ENCODE results near the gene PYCR2.
A peak's percentile ranks its signal among the peaks of the same experiment; 100 is the strongest.
"Not testable (repeated sequence)": the region's sequence is repeated elsewhere in the genome, so short reads cannot be mapped to it uniquely, and the experiment has no call there.

The PYCR2 gene

DNA sequence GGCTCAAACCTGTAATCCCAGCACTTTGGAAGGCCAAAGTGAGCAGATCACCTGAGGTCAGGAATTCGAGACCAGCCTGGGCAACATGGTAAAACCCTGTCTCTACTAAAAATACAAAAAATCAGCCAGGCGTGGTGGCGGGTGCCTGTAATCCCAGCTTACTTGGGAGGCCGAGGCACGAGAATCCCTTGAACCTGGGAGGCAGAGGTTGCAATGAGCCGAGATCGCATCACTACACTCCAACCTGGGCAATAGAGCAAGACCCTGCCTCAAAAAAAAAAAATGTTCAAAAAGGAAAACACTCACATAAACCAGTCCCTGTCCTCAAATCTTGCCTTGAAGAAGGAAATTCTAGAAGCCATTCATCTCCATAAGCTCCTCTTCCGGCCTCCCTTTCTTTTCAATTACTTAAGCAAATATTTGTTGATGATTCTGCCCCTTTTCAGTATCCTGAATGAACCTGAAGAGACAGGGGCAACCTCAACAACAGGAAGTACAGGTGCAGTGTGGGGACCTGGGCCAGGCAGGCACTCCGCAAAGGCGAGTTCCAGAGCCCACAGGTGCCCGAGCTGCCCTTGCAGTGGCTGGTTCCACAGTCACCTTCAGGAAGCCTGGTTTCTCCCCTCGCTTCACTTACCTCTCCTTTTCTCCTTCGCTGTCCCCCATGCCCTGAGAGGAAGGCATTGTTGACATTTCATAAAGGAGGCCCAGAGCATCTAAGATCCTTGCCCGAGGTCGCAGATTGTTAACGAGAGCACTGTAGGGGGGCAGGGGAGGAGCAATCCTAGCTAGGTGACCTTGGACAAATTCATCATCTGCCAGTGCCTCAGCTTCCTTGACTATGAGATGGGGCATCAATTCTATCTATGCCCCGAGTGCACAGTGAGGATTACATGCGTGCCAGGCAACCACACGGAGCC, 26.2 kb downstream of the PYCR2 start:
- Histone ChIP-seq H3K4me1 (ENCODE audit: insufficient read depth, low read length) (peaks cover 32% of the 10 kb centered on the region), H3K9me3 (ENCODE audit: control insufficient read depth, insufficient read depth, low read length) (no peaks in the 10 kb centered on the region), H3K36me3 (ENCODE audit: insufficient read depth, low read length) (no peaks in the 10 kb centered on the region), H3K9ac (ENCODE audit: low read depth, low read length) (no peak overlapping the region)

DNA sequence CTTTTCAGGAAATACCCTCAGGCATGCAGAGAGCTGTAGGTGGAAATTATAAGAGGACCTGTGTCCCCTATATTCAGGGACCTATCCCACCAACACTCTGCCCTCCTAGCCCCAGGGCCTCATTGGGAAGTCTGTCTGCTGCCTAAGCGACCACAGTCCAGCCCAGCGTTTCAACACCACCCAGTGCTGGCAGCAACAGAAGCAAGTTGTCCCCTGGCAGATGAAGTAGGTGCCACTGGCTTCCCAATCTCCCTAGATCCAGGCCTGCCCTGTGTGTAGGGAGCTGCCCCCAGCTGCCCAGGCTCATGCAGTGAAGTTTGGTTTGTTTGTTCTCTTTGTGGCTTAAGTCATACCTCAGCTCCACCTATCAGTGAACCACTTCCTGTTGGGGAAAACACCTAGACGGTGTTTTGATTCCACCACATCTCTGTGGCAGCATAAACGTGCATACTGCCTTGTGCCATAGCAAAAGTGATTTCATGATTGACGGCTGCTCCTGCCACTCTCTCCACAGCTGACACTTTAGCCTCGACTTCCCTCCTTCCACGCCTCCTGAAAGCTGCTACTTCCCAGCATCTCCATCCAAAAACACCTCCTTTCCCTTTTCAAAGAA, 27.0 kb downstream of the PYCR2 start:
- H3K4me1 ChIP-seq (ENCODE audit: insufficient read depth, low read length): peaks cover 32% of the 10 kb centered on the region
- no peaks in the 10 kb centered on the region for H3K9me3 ChIP-seq (ENCODE audit: control insufficient read depth, insufficient read depth, low read length)
- H3K36me3 ChIP-seq (ENCODE audit: insufficient read depth, low read length): no peaks in the 10 kb centered on the region
- no peak overlapping the region for H3K9ac ChIP-seq (ENCODE audit: low read depth, low read length)

DNA sequence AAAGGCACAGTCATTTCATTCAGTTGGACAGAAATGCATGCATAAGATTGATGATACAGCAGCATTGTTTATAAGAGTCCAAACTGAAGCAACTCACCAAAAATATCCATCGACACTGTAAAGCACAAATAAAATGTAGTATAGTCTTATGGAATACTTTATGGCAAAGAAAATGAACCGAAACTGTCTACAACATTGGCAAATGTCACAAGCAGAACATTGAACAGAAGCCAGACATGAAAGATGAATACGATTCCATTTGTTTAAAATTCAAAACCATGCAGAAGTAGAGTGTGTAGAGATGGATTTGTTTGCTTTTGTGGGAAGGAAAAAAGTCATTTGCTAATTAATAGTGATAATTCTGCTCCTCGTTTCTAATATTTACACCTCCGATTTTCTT, 27.6 kb downstream of the PYCR2 start:
- H3K36me3 ChIP-seq (ENCODE audit: insufficient read depth, low read length): no peaks in the 10 kb centered on the region
- H3K9ac ChIP-seq (ENCODE audit: low read depth, low read length): no peak overlapping the region
- peaks cover 32% of the 10 kb centered on the region for H3K4me1 ChIP-seq (ENCODE audit: insufficient read depth, low read length)
- no peaks in the 10 kb centered on the region for H3K9me3 ChIP-seq (ENCODE audit: control insufficient read depth, insufficient read depth, low read length)

DNA sequence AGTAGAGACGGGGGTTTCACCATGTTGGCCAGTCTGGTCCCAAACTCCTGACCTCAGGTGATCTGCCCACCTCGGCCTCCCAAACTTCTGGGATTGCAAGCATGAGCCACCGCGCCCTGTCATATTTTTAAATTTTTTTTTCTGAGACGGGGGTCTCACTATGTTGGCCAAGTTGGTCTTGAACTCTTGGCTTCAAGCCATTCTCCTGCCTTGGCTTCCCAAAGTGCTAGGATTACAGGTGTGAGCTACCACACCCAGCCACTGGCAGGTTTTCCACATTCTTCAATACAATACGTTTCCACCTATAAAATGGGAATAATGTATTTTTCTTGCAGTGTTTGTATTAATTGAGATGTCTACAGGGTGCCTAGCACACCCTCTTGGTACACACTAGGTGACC, 31.7 kb downstream of the PYCR2 start:
- no peak overlapping the region for H3K9ac ChIP-seq (ENCODE audit: low read depth, low read length)

DNA sequence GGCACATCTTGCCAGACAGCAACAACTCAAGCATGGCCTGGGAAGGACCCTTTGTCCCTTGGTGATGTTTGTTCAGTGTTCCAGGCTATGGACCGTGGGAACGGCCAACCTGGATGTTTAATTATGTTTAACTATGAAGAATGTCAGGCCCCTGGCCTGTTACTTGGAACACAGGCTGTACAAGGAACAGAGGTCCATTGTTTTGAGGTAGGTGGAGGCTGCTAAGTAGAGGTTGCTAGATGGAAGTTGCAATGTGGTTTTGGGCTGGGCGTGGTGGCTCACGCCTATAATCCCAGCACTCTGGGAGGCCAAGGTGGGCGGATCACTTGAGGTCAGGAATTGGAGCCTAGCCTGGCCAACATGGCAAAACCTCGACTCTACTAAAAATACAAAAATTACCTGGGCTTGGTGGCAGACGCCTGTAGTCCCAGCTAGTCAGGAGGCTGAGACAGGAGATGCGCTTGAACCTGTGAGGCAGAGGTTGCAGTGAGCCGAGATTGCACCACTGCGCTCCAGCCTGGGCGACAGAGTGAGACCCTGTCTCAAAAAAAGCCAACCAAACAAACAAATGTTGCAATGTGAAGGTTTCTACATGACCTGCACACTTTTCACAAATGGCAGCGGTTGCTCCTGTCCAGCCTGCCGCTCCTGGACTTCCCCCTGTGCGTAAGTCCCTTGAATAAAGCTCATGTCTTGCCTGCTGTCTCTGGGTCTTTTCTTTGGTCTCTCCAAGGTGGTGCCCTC, 32.6 kb downstream of the PYCR2 start:
- H3K36me3 ChIP-seq (ENCODE audit: insufficient read depth, low read length): no peaks in the 10 kb centered on the region
- no peak overlapping the region for H3K9ac ChIP-seq (ENCODE audit: low read depth, low read length)
- H3K9me3 ChIP-seq (ENCODE audit: control insufficient read depth, insufficient read depth, low read length): no peaks in the 10 kb centered on the region
- peaks cover 24% of the 10 kb centered on the region for H3K4me1 ChIP-seq (ENCODE audit: insufficient read depth, low read length)

More for the DNA sequence above, 31.7 kb downstream of the PYCR2 start:
- Histone ChIP-seq H3K9me3 (ENCODE audit: control insufficient read depth, insufficient read depth, low read length) (no peaks in the 10 kb centered on the region), H3K36me3 (ENCODE audit: insufficient read depth, low read length) (no peaks in the 10 kb centered on the region), H3K4me1 (ENCODE audit: insufficient read depth, low read length) (peaks cover 33% of the 10 kb centered on the region)

DNA sequence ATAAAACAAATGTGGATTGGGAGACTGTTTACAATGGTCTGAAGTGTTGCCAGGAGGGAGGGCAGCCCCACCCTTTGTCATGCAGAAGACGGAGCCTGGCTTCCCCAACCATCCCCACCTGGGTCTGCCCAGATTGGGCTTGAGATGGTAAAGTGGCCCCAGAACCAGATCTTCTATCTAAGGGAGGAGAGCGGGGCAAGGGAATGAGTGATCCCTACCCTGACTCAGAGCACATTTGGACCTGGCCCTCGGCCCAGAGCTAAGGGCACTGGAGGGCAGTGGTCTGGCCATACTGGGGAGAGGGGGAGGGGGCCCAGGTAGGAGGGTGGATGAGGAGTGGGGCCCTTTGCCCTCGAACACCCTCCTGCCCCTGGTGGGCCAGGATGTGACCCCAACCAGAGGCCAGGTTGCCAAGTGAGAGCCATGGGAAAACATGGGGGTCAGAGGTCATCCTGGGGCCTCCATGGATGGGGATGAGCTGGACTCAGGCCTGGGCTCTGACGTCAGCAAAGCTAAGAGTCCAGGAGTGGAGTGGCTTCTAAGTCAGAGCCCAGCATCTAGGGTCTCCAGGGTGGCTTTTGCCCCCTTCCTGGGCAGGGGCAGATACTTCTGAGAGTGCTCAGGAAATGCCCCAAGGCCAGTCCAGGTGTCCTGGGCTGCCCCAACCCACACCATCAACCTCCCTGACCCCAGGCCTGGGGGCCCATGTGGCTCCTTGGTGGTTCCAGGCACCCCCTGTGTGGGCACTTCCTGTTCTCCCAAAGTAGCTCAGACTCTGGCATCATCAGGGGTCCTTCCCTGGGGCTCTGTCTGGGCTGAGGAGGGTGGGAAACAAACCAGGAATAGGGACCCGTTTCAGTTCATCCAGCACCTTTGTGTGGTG, 33.5 kb downstream of the PYCR2 start:
- H3K9me3 ChIP-seq (ENCODE audit: control insufficient read depth, insufficient read depth, low read length): no peaks in the 10 kb centered on the region
- no peaks in the 10 kb centered on the region for H3K36me3 ChIP-seq (ENCODE audit: insufficient read depth, low read length)
- no peak overlapping the region for H3K9ac ChIP-seq (ENCODE audit: low read depth, low read length)
- peaks cover 22% of the 10 kb centered on the region for H3K4me1 ChIP-seq (ENCODE audit: insufficient read depth, low read length)

DNA sequence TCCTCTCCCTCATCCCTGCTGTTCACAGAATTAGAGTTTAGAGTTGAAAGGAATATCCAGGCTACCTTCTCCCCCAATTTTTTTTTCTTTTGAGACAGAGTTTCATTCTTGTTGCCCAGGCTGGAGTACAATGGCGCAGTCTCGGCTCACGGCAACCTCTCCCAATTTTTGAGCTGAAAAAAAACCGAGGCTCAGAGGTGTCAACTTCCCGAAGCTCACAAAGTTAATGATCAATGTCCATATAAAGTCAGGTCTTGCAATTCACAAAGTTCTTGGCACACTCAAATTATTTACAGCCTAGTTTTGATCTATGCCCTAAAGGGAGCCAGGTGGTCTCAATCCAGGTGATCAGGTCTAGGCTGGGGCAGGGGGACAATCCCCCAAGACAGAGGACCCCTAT, 34.3 kb downstream of the PYCR2 start:
- Histone ChIP-seq H3K36me3 (ENCODE audit: insufficient read depth, low read length) (no peaks in the 10 kb centered on the region), H3K4me1 (ENCODE audit: insufficient read depth, low read length) (peaks cover 22% of the 10 kb centered on the region), H3K9me3 (ENCODE audit: control insufficient read depth, insufficient read depth, low read length) (no peaks in the 10 kb centered on the region), H3K9ac (ENCODE audit: low read depth, low read length) (peak overlapping the region; percentile 2; the same call in 1 of the 2 replicates)

DNA sequence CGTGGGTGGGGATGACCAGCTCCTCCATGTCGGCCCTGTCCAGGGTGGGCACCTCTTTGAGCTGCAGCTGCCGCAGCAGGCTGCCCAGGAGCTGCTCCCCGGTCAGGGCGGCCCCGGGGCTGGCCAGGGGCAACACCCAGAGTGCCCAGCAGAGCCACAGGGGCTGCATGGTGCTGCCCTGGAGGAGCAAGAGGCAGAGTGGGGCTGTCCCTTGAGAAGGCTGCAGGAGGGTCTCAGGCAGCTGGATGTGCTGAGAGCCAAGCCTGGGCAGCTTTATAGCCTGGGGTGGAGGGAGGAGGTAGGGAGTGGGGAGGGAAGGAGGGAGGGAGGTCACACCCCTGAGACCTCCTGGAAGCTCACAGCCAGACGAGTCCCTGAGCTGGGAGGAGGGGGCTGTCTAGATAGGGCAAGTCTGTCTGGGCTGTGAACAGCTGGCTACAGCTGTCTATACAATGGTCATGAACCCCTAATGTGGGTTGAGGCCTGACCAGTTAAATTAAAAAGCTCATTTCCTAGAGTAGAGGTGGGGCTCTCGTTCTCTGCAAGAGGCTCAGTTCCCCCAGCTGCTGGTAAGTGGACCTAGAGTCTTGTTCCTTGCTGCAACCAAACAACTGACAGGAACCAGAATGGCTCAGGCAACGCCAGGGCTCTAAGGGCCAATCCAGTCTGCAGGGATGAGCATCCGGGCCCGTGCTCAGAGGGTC, 35.0 kb downstream of the PYCR2 start, which contains the start of gene LEFTY1:
LEFTY1 (minus strand) TSS at position 249 of the 704 bp plus-strand sequence; CDS start at position 169, 80 bp downstream.
- peaks cover 22% of the 10 kb centered on the region for H3K4me1 ChIP-seq (ENCODE audit: insufficient read depth, low read length)
- H3K9me3 ChIP-seq (ENCODE audit: control insufficient read depth, insufficient read depth, low read length): no peaks in the 10 kb centered on the region
- peak within 1 kb of the TSS; percentile 30 for H3K9ac ChIP-seq (ENCODE audit: low read depth, low read length)
- no peaks in the 10 kb centered on the region for H3K36me3 ChIP-seq (ENCODE audit: insufficient read depth, low read length)

DNA sequence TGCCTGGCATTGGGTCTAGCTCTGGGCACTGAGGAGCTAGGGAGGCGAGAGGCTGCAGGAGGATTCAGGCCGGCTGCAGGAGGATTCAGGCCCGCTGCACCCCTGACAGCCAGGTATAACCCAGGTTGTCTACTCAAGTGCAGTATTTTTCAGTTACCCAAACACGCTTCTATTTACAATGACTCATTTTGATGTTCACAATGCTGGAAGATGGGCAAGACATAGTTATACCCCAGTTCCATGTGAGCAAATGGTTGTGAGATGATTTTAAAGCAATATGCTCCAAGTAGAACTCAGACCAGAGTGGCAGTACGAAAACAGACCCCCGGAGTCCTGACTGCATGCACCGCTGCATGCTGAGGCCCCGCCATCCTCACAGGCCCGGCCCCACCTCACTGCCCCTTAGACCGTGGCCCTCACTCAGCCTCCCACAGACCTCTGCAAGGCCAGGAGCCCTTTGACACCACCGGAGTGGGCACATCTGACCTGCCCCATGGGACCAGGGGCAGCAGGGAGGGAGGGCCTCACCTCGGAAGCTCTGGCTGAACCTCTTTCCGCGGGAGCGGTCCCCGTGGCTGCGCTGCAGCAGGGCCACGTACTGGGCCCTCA, 35.7 kb downstream of the PYCR2 start:
- no peaks in the 10 kb centered on the region for H3K9me3 ChIP-seq (ENCODE audit: control insufficient read depth, insufficient read depth, low read length)
- H3K4me1 ChIP-seq (ENCODE audit: insufficient read depth, low read length): peaks cover 22% of the 10 kb centered on the region
- H3K36me3 ChIP-seq (ENCODE audit: insufficient read depth, low read length): no peaks in the 10 kb centered on the region
- peak overlapping the region; percentile 30 for H3K9ac ChIP-seq (ENCODE audit: low read depth, low read length)

DNA sequence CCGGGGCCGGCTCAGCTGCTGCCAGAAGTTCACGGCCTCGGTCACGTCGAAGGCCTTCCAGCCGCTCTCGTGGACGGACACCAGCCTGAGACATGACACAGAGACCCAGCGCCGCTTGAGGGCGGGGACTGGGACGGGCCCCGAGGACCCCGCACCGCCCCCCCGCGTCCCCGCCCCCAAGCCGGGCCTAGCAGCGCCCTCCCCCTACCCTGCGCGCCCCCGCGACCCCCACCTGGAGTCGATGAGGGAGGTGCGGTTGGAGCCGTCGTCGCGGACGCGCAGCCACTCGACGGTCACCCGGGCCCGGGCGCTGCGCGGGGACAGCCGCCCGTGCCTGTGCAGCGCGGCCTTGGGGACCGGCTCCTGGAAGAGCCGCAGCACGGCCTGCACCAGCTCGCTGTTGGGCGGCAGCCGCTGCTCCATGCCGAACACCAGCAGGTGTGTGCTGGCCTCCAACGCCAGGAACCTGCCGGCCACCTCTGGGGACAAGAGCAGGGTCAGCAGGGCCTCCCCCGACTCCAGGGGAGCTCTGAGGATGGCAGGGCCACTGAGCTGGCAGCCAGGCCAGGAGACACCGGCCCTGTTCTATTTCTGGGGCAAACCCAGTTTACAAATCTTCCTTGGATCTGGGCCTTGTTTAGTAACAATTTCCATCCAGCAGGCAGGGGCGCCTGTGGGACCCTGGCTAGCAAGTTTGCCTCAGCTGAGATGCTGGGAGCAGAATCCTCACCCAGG, 36.3 kb downstream of the PYCR2 start:
- H3K4me1 ChIP-seq (ENCODE audit: insufficient read depth, low read length): peaks cover 22% of the 10 kb centered on the region
- H3K36me3 ChIP-seq (ENCODE audit: insufficient read depth, low read length); H3K9me3 ChIP-seq (ENCODE audit: control insufficient read depth, insufficient read depth, low read length): not testable (repeated sequence)
- H3K9ac ChIP-seq (ENCODE audit: low read depth, low read length): peak overlapping the region; percentile 30

DNA sequence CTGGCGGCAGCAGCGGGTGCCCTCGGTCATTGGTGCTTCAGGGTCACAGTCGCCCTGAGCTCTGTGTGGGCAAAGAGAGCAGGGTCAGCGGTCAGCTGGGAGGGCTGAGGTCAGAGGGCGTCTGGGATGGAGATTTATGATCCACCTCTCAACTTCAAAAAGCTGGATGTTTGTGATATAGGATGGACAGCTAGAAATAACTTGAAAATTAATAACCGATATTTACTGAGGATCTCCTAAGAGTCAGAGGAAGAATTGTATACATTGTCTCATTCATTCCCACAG, 37.1 kb downstream of the PYCR2 start:
- no peak overlapping the region for H3K9ac ChIP-seq (ENCODE audit: low read depth, low read length)
- no peaks in the 10 kb centered on the region for H3K36me3 ChIP-seq (ENCODE audit: insufficient read depth, low read length)
- H3K4me1 ChIP-seq (ENCODE audit: insufficient read depth, low read length): peaks cover 22% of the 10 kb centered on the region

DNA sequence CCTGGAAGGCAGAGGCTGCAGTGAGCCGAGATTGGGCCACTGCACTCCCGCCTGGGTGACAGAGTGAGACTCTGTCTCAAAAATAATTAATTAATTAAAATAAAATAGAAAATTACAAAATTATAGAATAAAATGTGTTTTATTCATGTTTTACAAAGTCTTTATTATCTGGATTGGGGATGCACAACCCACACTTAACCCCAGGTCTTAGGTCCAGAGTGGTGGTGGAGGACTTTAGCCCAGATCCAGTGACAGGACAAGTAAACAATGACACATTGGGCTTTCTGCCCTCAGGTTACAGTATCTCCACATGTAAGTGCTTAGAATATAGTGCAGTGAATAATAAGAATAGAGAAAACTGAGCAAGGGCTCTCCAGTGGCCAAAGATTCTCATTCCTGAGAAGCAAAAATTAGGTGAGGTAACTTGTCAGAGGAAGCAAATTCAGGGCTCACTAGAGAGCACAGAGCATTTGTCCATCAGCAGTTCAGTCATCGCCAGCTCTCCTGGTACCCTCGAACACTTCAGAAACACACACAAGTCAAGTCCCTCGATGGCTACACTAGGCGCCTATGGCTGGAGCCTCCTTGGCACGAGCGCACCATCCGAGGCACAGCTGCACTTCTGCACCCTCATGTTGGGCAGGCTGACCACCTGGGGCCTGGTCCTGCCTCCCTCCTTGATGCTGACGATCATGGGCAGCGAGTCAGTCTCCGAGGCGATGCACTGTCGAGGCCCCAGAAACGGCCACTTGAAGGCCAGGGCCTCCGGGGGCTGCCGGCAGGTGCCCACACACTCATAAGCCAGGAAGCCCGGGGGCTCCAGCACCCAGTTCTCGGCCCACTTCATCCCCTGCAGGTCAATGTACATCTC, 37.7 kb downstream of the PYCR2 start:
- Histone ChIP-seq H3K4me1 (ENCODE audit: insufficient read depth, low read length) (peaks cover 22% of the 10 kb centered on the region), H3K9ac (ENCODE audit: low read depth, low read length) (no peak overlapping the region), H3K36me3 (ENCODE audit: insufficient read depth, low read length) (no peaks in the 10 kb centered on the region), H3K9me3 (ENCODE audit: control insufficient read depth, insufficient read depth, low read length) (no peaks in the 10 kb centered on the region)

More for the DNA sequence above, 37.1 kb downstream of the PYCR2 start:
- H3K9me3 ChIP-seq (ENCODE audit: control insufficient read depth, insufficient read depth, low read length): no peaks in the 10 kb centered on the region
